ENCODE measurements around the gene LHFPL3. TPM values are rescaled to one million over a fixed set of nuclear protein-coding genes. Genes with fewer than 3 reads are reported as not detected.

The LHFPL3 gene
- total RNA-seq, 1 donor from 2014 or later = not detected

DNA sequence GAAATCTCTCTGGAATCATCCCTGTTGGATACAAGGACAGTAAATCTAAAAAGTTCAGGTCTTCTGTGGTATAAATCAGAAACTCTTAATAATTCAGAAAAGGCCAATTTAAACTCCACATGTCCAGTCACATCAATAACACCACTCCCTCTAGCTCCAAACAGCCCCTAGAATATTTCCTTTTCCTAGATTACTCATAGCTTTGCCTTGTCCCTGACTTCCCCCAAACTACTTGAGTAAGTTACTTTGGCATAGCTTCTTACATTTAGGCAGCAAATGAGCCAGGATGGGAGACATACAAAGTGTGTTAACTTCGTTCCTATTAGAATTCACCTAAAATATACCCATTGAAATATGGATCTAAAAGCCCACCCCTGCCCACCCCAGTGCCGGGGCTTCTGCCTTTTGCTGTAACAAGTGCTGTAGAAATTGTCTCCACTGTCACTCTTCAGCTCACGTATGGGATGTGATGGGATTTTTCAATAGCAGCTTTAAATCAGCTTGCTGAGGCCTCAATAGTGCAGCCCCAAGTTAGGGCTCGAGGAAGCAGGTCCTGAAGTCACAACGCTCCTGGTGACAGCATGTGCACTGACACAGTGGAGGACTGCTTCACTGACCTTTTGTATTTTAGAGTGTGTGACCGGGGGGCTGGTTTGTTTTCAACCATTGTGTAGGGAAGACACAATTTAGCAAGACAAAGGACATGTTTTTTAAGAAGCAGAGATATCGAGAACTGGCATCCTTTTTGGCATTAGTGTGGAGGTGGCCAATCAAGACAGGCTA is 467.4 kb downstream of the LHFPL3 start:
- Mint-ChIP-seq H3K4me1 (no peaks in the 10 kb centered on the region), H3K9me3 (no peaks in the 10 kb centered on the region), H3K36me3 (ENCODE audit: low read depth) (no peaks in the 10 kb centered on the region), H3K27ac (no peak overlapping the region), H3K27me3 (peaks cover 6% of the 10 kb centered on the region), H3K4me3 (no peak overlapping the region)
- intact Hi-C loops (cut with micrococcal nuclease) = no loop called here
- TF ChIP-seq CTCF (IDR thresholded peaks at IDR 0.05) = no peak
- ATAC-seq (ENCODE audit: low read depth) = no peak
- CTCF ChIA-PET = no interaction called here
- POLR2A ChIA-PET = no interaction called here
- no peak for DNase-seq

GRCh38 chr7:104800307-104800706 is 471.9 kb downstream of the LHFPL3 start:
- Mint-ChIP-seq H3K4me3 (no peak overlapping the region), H3K36me3 (ENCODE audit: low read depth) (no peaks in the 10 kb centered on the region), H3K9me3 (no peaks in the 10 kb centered on the region), H3K27me3 (no peaks in the 10 kb centered on the region), H3K27ac (no peak overlapping the region), H3K4me1 (no peaks in the 10 kb centered on the region)
- POLR2A ChIA-PET = no interaction called here
- no peak for DNase-seq
- intact Hi-C loops (cut with micrococcal nuclease) = no loop called here
- CTCF ChIA-PET = no interaction called here
- no peak for ATAC-seq (ENCODE audit: low read depth)
- no peak for TF ChIP-seq CTCF (IDR thresholded peaks at IDR 0.05)

- H3K4me1 Mint-ChIP-seq = no peaks in the 10 kb centered on the region
- ATAC-seq (ENCODE audit: low read depth) = no peak
- intact Hi-C loops (cut with micrococcal nuclease) = no loop called here
- POLR2A ChIA-PET = no interaction called here
- H3K9me3 Mint-ChIP-seq = no peaks in the 10 kb centered on the region
- no peaks in the 10 kb centered on the region for H3K27me3 Mint-ChIP-seq
- H3K36me3 Mint-ChIP-seq (ENCODE audit: low read depth) = no peaks in the 10 kb centered on the region
- no peak overlapping the region for H3K27ac Mint-ChIP-seq
- DNase-seq = no peak
- TF ChIP-seq CTCF (IDR thresholded peaks at IDR 0.05) = no peak
- CTCF ChIA-PET = no interaction called here
- no peak overlapping the region for H3K4me3 Mint-ChIP-seq
Observed at GRCh38 chr7:104801022-104801421, 472.6 kb downstream of the LHFPL3 start.

DNA sequence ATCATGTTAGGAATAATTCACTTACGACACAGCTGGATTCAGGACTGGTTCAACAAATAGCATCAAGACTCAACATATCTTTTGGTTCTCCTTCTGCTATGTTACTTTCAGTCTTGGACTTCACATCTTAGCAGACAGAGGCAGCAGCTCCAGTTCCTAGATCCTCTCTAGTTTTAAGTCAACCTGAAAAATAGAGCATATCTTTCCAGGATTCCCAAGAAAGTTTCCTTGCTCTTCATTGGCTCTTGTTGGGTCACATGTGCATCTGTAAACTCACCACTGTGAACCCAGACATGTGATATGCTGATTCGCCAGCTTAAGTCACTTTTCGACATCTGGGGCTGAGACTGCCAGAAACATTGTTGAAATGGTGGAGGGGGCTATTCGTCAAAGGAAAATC is 475.5 kb downstream of the LHFPL3 start:
- no peak overlapping the region for H3K4me3 Mint-ChIP-seq
- TF ChIP-seq CTCF (IDR thresholded peaks at IDR 0.05) = no peak
- no peaks in the 10 kb centered on the region for H3K9me3 Mint-ChIP-seq
- ChIA-PET POLR2A (no interaction called here), CTCF (no interaction called here)
- H3K27me3 Mint-ChIP-seq = peaks cover 8% of the 10 kb centered on the region
- no peak overlapping the region for H3K27ac Mint-ChIP-seq
- intact Hi-C loops (cut with micrococcal nuclease) = no loop called here
- no peak for ATAC-seq (ENCODE audit: low read depth)
- no peaks in the 10 kb centered on the region for H3K4me1 Mint-ChIP-seq
- H3K36me3 Mint-ChIP-seq (ENCODE audit: low read depth) = no peaks in the 10 kb centered on the region
- DNase-seq = no peak

- intact Hi-C loops (cut with micrococcal nuclease) = no loop called here
- ATAC-seq (ENCODE audit: low read depth) = no peak
- no peak for DNase-seq
- Mint-ChIP-seq H3K27me3 (peaks cover 9% of the 10 kb centered on the region), H3K27ac (no peak overlapping the region), H3K9me3 (no peaks in the 10 kb centered on the region), H3K36me3 (ENCODE audit: low read depth) (no peaks in the 10 kb centered on the region), H3K4me3 (no peak overlapping the region), H3K4me1 (no peaks in the 10 kb centered on the region)
- CTCF ChIA-PET = no interaction called here
- TF ChIP-seq CTCF (IDR thresholded peaks at IDR 0.05) = no peak
- POLR2A ChIA-PET = no interaction called here
Observed at GRCh38 chr7:104804696-104805095, 476.3 kb downstream of the LHFPL3 start.
